ENCODE results near the gene PTPRN2. TPM values are rescaled to one million over a fixed set of nuclear protein-coding genes. Genes with fewer than 3 reads are reported as not detected.
"Not testable (repeated sequence)": the region's sequence is repeated elsewhere in the genome, so short reads cannot be mapped to it uniquely, and the experiment has no call there.

PTPRN2 gene
- polyA plus RNA-seq, 1 experiment, result 0.02 TPM

GRCh38 chr7:158460665-158461064, 127.0 kb downstream of the PTPRN2 start:
- no peak overlapping the region for H3K4me3 ChIP-seq (ENCODE audit: low read depth, low read length)
- TF ChIP-seq CTCF (IDR thresholded peaks at IDR 0.05; ENCODE audit: low read depth, low read length), result no peak
- H3K27ac ChIP-seq (ENCODE audit: low read depth, low read length), result no peak overlapping the region
- DNase-seq (ENCODE audit: low read depth, low spot score), result no peak
- H3K9me3 ChIP-seq (ENCODE audit: control insufficient read depth, insufficient read depth, low read length), result peaks cover 64% of the 10 kb centered on the region
- ChIA-PET POLR2A (no interaction called here), CTCF (no interaction called here)
- no peaks in the 10 kb centered on the region for H3K27me3 ChIP-seq (ENCODE audit: control insufficient read depth, insufficient read depth, low read length)

GRCh38 chr7:158458716-158459282, 128.8 kb downstream of the PTPRN2 start:
- DNase-seq (ENCODE audit: low read depth, low spot score), result no peak
- Histone ChIP-seq H3K9me3 (ENCODE audit: control insufficient read depth, insufficient read depth, low read length) (peaks cover 68% of the 10 kb centered on the region), H3K27me3 (ENCODE audit: control insufficient read depth, insufficient read depth, low read length) (no peaks in the 10 kb centered on the region), H3K27ac (ENCODE audit: low read depth, low read length) (no peak overlapping the region), H3K4me3 (ENCODE audit: low read depth, low read length) (no peak overlapping the region)
- TF ChIP-seq CTCF (IDR thresholded peaks at IDR 0.05; ENCODE audit: low read depth, low read length), result no peak
- CTCF ChIA-PET, result no interaction called here
- POLR2A ChIA-PET, result no interaction called here

GRCh38 chr7:158458096-158458495, 129.5 kb downstream of the PTPRN2 start:
- no peak for DNase-seq (ENCODE audit: low read depth, low spot score)
- no peak for TF ChIP-seq CTCF (IDR thresholded peaks at IDR 0.05; ENCODE audit: low read depth, low read length)
- Histone ChIP-seq H3K9me3 (ENCODE audit: control insufficient read depth, insufficient read depth, low read length) (peaks cover 73% of the 10 kb centered on the region), H3K27ac (ENCODE audit: low read depth, low read length) (no peak overlapping the region), H3K27me3 (ENCODE audit: control insufficient read depth, insufficient read depth, low read length) (no peaks in the 10 kb centered on the region), H3K4me3 (ENCODE audit: low read depth, low read length) (no peak overlapping the region)
- ChIA-PET CTCF (no interaction called here), POLR2A (no interaction called here)

- H3K4me3 ChIP-seq (ENCODE audit: low read depth, low read length); POLR2A ChIA-PET; CTCF ChIA-PET; H3K27ac ChIP-seq (ENCODE audit: low read depth, low read length); DNase-seq (ENCODE audit: low read depth, low spot score); H3K27me3 ChIP-seq (ENCODE audit: control insufficient read depth, insufficient read depth, low read length): not testable (repeated sequence)
- H3K9me3 ChIP-seq (ENCODE audit: control insufficient read depth, insufficient read depth, low read length), result peaks cover 74% of the 10 kb centered on the region
These were observed 130.0 kb downstream of the PTPRN2 start for GRCh38 chr7:158457586-158457985.

- no peak for TF ChIP-seq CTCF (IDR thresholded peaks at IDR 0.05; ENCODE audit: low read depth, low read length)
- Histone ChIP-seq H3K27ac (ENCODE audit: low read depth, low read length) (no peak overlapping the region), H3K9me3 (ENCODE audit: control insufficient read depth, insufficient read depth, low read length) (peaks cover 76% of the 10 kb centered on the region), H3K4me3 (ENCODE audit: low read depth, low read length) (no peak overlapping the region), H3K27me3 (ENCODE audit: control insufficient read depth, insufficient read depth, low read length) (no peaks in the 10 kb centered on the region)
- CTCF ChIA-PET, result no interaction called here
- POLR2A ChIA-PET, result no interaction called here
- DNase-seq (ENCODE audit: low read depth, low spot score), result no peak
These were observed 133.0 kb downstream of the PTPRN2 start for GRCh38 chr7:158454631-158455030.

GRCh38 chr7:158453663-158454062, 134.0 kb downstream of the PTPRN2 start:
- H3K4me3 ChIP-seq (ENCODE audit: low read depth, low read length), result no peak overlapping the region
- no peak overlapping the region for H3K27ac ChIP-seq (ENCODE audit: low read depth, low read length)
- POLR2A ChIA-PET, result no interaction called here
- CTCF ChIA-PET, result no interaction called here
- no peak for TF ChIP-seq CTCF (IDR thresholded peaks at IDR 0.05; ENCODE audit: low read depth, low read length)
- DNase-seq (ENCODE audit: low read depth, low spot score), result no peak
- H3K27me3 ChIP-seq (ENCODE audit: control insufficient read depth, insufficient read depth, low read length), result no peaks in the 10 kb centered on the region
- H3K9me3 ChIP-seq (ENCODE audit: control insufficient read depth, insufficient read depth, low read length), result peaks cover 76% of the 10 kb centered on the region
